HepG2 (cell line): ENCODE results near the gene ROM1. TPM values are rescaled to one million over a fixed set of nuclear protein-coding genes. Genes with fewer than 3 reads are reported as not detected.

ENCODE experiments used
- ATAC-seq: fragments of 200-7000 bp; cut with Tn5 transposase; 3 replicates; pipeline ENCODE4 v1.9.1; 2020; ENCODE audit warnings: mild to moderate bottlenecking, moderate library complexity
- BruUV-seq: library from RNA; stranded (reverse); fragments of 400-500 nt; replicated peaks from 2 replicates; lab custom pipeline; 2021; lab: Mats Ljungman, UMichigan
- CTCF ChIA-PET: fragments of 300-600 bp; formaldehyde crosslinking; extraction: SDS; loops from one replicate; lab custom pipeline; 2021; ENCODE audit warnings: low total read pairs, inconsistent platforms, low intra/inter-chr PET ratio; lab: Yijun Ruan, JAX
- POLR2A ChIA-PET: fragments of 350-600 bp; sonication (Branson Sonifier 250); formaldehyde crosslinking; loops from one replicate; lab custom pipeline; 2020; ENCODE audit warnings: antibody characterized with exemption, inconsistent platforms; lab: Yijun Ruan, JAX
- DNase-seq: peaks from one replicate; pipeline ENCODE4 v3.0.0-alpha.2; 2015; ENCODE audit warnings: low spot score
- FAIRE-seq: peaks from 3 replicates; lab custom pipeline; 2011; peaks lifted over from hg19 to GRCh38; lab: Jason Lieb, UNC
- H2AFZ ChIP-seq: one replicate; pipeline ENCODE4 v1.6.1; 2011; ENCODE audit warnings: low read length, inconsistent platforms
- H3K27ac ChIP-seq: fragments of 300-600 bp; 3 replicates; pipeline ENCODE4 v1.8.0; 2011; ENCODE audit warnings: mixed run types, mild to moderate bottlenecking, mixed read lengths, low read length, inconsistent platforms; ENCODE audit not compliant: insufficient read depth; ENCODE audit errors: extremely low read length
- H3K27me3 ChIP-seq, 2 experiments: fragments of 200-600 bp in 1 of 2; 2 replicates in 1 of 2; 3 replicates in 1 of 2; pipeline versions ENCODE4 v1.6.0 to v1.8.0; 2011; ENCODE audit warnings: low read length in 2 of 2, mild to moderate bottlenecking in 2 of 2, moderate library complexity in 2 of 2, inconsistent platforms in 1 of 2; ENCODE audit not compliant: insufficient read depth in 2 of 2, control insufficient read depth in 1 of 2
- H3K36me3 ChIP-seq, 2 experiments: fragments of 200-600 bp in 1 of 2; replicated peaks in 1 of 2; 2 replicates in 1 of 2; 3 replicates in 1 of 2; pipeline versions ENCODE4 v1.5.1 to v1.8.0; 2011; ENCODE audit warnings: low read length in 2 of 2, inconsistent platforms in 1 of 2; ENCODE audit not compliant: insufficient read depth in 2 of 2, control insufficient read depth in 1 of 2
- H3K4me1 ChIP-seq: 2 replicates; pipeline ENCODE4 v1.5.1; 2012; ENCODE audit warnings: low read length, inconsistent platforms; ENCODE audit not compliant: insufficient read depth
- H3K4me2 ChIP-seq: 2 replicates; pipeline ENCODE4 v1.6.0; 2011; ENCODE audit warnings: low read depth, low read length, inconsistent platforms
- H3K4me3 ChIP-seq, 3 experiments: fragments of 200-600 bp in 1 of 3; sonication (generic), shearing (Covaris generic) in 1 of 3; replicated peaks in 1 of 3; 2 replicates each; pipeline ENCODE4 v1.5.1; 2011 to 2016; ENCODE audit warnings: low read length in 3 of 3, inconsistent platforms in 2 of 3, low read depth in 2 of 3, mild to moderate bottlenecking in 2 of 3, control low read depth in 1 of 3, mixed read lengths in 1 of 3; ENCODE audit not compliant: insufficient read depth in 1 of 3
- H3K79me2 ChIP-seq: one replicate; pipeline ENCODE4 v1.6.1; 2011; ENCODE audit warnings: low read length, inconsistent platforms; ENCODE audit not compliant: insufficient read depth
- H3K9ac ChIP-seq: 2 replicates; pipeline ENCODE4 v1.6.0; 2011; ENCODE audit warnings: mild to moderate bottlenecking, low read depth, low read length, inconsistent platforms; ENCODE audit not compliant: insufficient read depth
- H3K9me3 ChIP-seq: 2 replicates; pipeline ENCODE4 v1.5.1; 2012; ENCODE audit warnings: mild to moderate bottlenecking, low read length
- H4K20me1 ChIP-seq: 2 replicates; pipeline ENCODE4 v1.6.0; 2011; ENCODE audit warnings: inconsistent platforms, mild to moderate bottlenecking, low read length, moderate library complexity; ENCODE audit not compliant: insufficient read depth
- ARNT ChIP-seq: fragments of 450-650 bp; IDR thresholded peaks from 2 replicates; pipeline ENCODE4 v1.6.1; 2017
- ATF2 ChIP-seq: sonication (generic); formaldehyde crosslinking; IDR thresholded peaks from 2 replicates; pipeline ENCODE4 v1.4.0; 2020; ENCODE audit warnings: missing genetic modification reagents
- BATF2 ChIP-seq: sonication (generic); formaldehyde crosslinking; IDR thresholded peaks from 2 replicates; pipeline ENCODE4 v1.8.0; 2022; ENCODE audit warnings: mild to moderate bottlenecking, missing genetic modification reagents, moderate library complexity
- GFI1 ChIP-seq: sonication (generic); formaldehyde crosslinking; IDR thresholded peaks from 2 replicates; pipeline ENCODE4 v1.5.0; 2020; ENCODE audit warnings: missing genetic modification reagents, mild to moderate bottlenecking, borderline replicate concordance
- HMGXB4 ChIP-seq, 2 experiments: sonication (generic) in 1 of 2; formaldehyde crosslinking in 1 of 2; IDR thresholded peaks; 2 replicates each; pipeline versions ENCODE4 v1.4.0 to v1.6.1; 2018 to 2020; ENCODE audit warnings: missing genetic modification reagents in 2 of 2, borderline replicate concordance in 1 of 2, low read depth in 1 of 2, mild to moderate bottlenecking in 1 of 2, missing biosample characterization in 1 of 2
- KAT2B ChIP-seq: fragments of 150-350 bp; IDR thresholded peaks from 2 replicates; pipeline ENCODE4 v1.6.1; 2014; ENCODE audit warnings: low read depth, low read length, borderline replicate concordance
- MAF1 ChIP-seq: sonication (generic); formaldehyde crosslinking; IDR thresholded peaks from 2 replicates; pipeline ENCODE4 v1.5.0; 2020; ENCODE audit warnings: missing genetic modification reagents, borderline replicate concordance
- PCBP1 ChIP-seq: fragments of 200-400 bp; formaldehyde crosslinking; IDR thresholded peaks from 2 replicates; pipeline ENCODE4 v1.6.1; 2017; ENCODE audit warnings: mild to moderate bottlenecking, low read depth, low read length, borderline replicate concordance
- PRPF4 ChIP-seq: fragments of 200-400 bp; formaldehyde crosslinking; IDR thresholded peaks from 2 replicates; pipeline ENCODE4 v1.6.1; 2016; ENCODE audit warnings: low read length, low read depth; ENCODE audit not compliant: poor library complexity, severe bottlenecking
- SAFB2 ChIP-seq: sonication (generic); formaldehyde crosslinking; IDR thresholded peaks from 2 replicates; pipeline ENCODE4 v1.5.1; 2020; ENCODE audit warnings: missing genetic modification reagents, low read depth, mild to moderate bottlenecking, borderline replicate concordance
- TIGD3 ChIP-seq: sonication (generic); formaldehyde crosslinking; IDR thresholded peaks from 2 replicates; pipeline ENCODE4 v1.5.1; 2020; ENCODE audit warnings: mild to moderate bottlenecking, missing genetic modification reagents, borderline replicate concordance
- YY1 ChIP-seq: IDR thresholded peaks from 2 replicates; pipeline ENCODE4 v1.6.1; 2011; ENCODE audit warnings: low read length, low read depth, moderate library complexity, mild to moderate bottlenecking; ENCODE audit not compliant: insufficient read depth, insufficient replicate concordance
- ZMYM4 ChIP-seq: sonication (generic); formaldehyde crosslinking; IDR thresholded peaks from 2 replicates; pipeline ENCODE4 v1.8.1; 2023; ENCODE audit warnings: mild to moderate bottlenecking, missing genetic modification reagents
- ZNF619 ChIP-seq: sonication (generic); formaldehyde crosslinking; IDR thresholded peaks from 2 replicates; pipeline ENCODE4 v1.4.0; 2020; ENCODE audit warnings: mild to moderate bottlenecking, missing genetic modification reagents
- ZNF670 ChIP-seq: sonication (generic); formaldehyde crosslinking; IDR thresholded peaks from 2 replicates; pipeline ENCODE4 v1.8.0; 2022; ENCODE audit warnings: mild to moderate bottlenecking, missing genetic modification reagents, borderline replicate concordance
- ZNF737 ChIP-seq: sonication (generic); formaldehyde crosslinking; IDR thresholded peaks from 2 replicates; pipeline ENCODE4 v1.5.0; 2020; ENCODE audit warnings: missing genetic modification reagents, mild to moderate bottlenecking, borderline replicate concordance
- ZNF772 ChIP-seq: sonication (generic); formaldehyde crosslinking; IDR thresholded peaks from 2 replicates; pipeline ENCODE4 v1.5.0; 2020; ENCODE audit warnings: mild to moderate bottlenecking, missing genetic modification reagents
- WGBS: methylation state at CpG from one replicate; pipeline ENCODE4 v1.1.6; 2017; ENCODE audit warnings: low lambda C conversion rate; 5-methylcytosine and 5-hydroxymethylcytosine counted together
- in situ Hi-C: cut with HindIII; loops from 2 replicates; pipeline ENCODE4 v1.10.0; 2017; ENCODE audit warnings: low pct_unique_long_range_greater_than_20kb; ENCODE audit not compliant: extremely low pct_ligation_motif_present
- intact Hi-C: fragments of 100-400 bp; cut with micrococcal nuclease; formaldehyde crosslinking; loops from one replicate; pipeline ENCODE4 v1.10.0; 2022; ENCODE audit not compliant: unreplicated experiment
- polyA plus RNA-seq, 8 experiments: library from polyadenylated mRNA; depleted of rRNA in 3 of 8; stranded (reverse) in 7 of 8; unstranded in 1 of 8; fragments of >200 nt; fragmentation: Illumina TruSeq in 4 of 8; extraction: Trizol in 4 of 8; gene quantifications; 2 replicates each; pipeline versions ENCODE4 v1.2.1 to v1.2.3, GENCODE V29; 2011 to 2016; ENCODE audit warnings: low read depth in 4 of 8, missing spikeins in 1 of 8, mixed read lengths in 1 of 8; ENCODE audit not compliant: insufficient read depth in 1 of 8
- total RNA-seq, 5 experiments: library from RNA; depleted of rRNA; stranded (reverse); fragments of >200 nt; fragmentation: Illumina TruSeq; extraction: Trizol; gene quantifications; 2 replicates each; pipeline ENCODE4 v1.2.3, GENCODE V29; 2016; ENCODE audit warnings: low read depth in 1 of 5

ROM1 gene
- total and polyA plus RNA-seq, 2 of the 13 experiments (the other 11 are each of a cell fraction or from before 2014, with no cell fraction given) = 1.2 to 2.4 TPM

- POLR2A ChIA-PET = interaction anchor here (0.7 to 3.8 kb wide), 23 partner anchors 10 to 280 kb away, joined by 3 to 137 read pairs (median 6); partner anchors contain the start of genes AHNAK, B3GAT3, C11orf98 and CSKMT
- CTCF ChIA-PET = no interaction called here
- H3K27ac ChIP-seq = peak within 1 kb of the TSS; percentile 88
- intact Hi-C loops (no loop called here), in situ Hi-C loops (no loop called here)
- no peaks in the 10 kb centered on the region for H4K20me1 ChIP-seq
- no peaks in the 10 kb centered on the region; a peak in 1 of 5 replicates for H3K27me3 ChIP-seq
- peaks cover 33% of the 10 kb centered on the region for H3K79me2 ChIP-seq
- under 1% methylated on average over 14 of the region's 83 CpGs for WGBS
- H3K4me1 ChIP-seq = peaks cover 43% of the 10 kb centered on the region
- ATAC-seq (peak; percentile 93), FAIRE-seq (peak; percentile 81), DNase-seq (peak; percentile 94)
- peak within 1 kb of the TSS; percentile 91 to 94 (median 94) for H3K4me3 ChIP-seq
- H3K4me2 ChIP-seq = peak within 1 kb of the TSS; percentile 97
- BruUV-seq = TSS peak; percentile 80
- H3K9ac ChIP-seq = peak within 1 kb of the TSS; percentile 99
- H3K9me3 ChIP-seq = no peaks in the 10 kb centered on the region
- no peak within 1 kb of the TSS for H2AFZ ChIP-seq
- peaks cover 10 to 21% of the 10 kb centered on the region in 2 experiments; a peak in 4 of 5 replicates for H3K36me3 ChIP-seq
- TF ChIP-seq HMGXB4 (CRISPR knock-in tag; IDR thresholded peaks at IDR 0.05; ENCODE audit: borderline replicate concordance in 1 of 2, low read depth in 1 of 2) (peak in 1 of 2 experiments; percentile 74; a peak in 2 of 4 replicates), ZNF670 (CRISPR knock-in tag) (no peak), ARNT (no peak), YY1 (no peak), BATF2 (CRISPR knock-in tag) (peak; percentile 84), ZNF772 (CRISPR knock-in tag) (0 out of 2 replicates have a peak, but pooled peaks have one; percentile 14), KAT2B (no peak), ZNF737 (CRISPR knock-in tag) (no peak), ZMYM4 (CRISPR knock-in tag) (peak; percentile 51; the same call in 1 of the 2 replicates), TIGD3 (CRISPR knock-in tag) (0 out of 2 replicates have a peak, but pooled peaks have one; percentile 56), ZNF619 (CRISPR knock-in tag) (0 out of 2 replicates have a peak, but pooled peaks have one; percentile 35), GFI1 (CRISPR knock-in tag) (no peak; the same call in 1 of the 2 replicates), ATF2 (CRISPR knock-in tag) (no peak), PCBP1 (no peak), PRPF4 (no peak), MAF1 (CRISPR knock-in tag) (no peak), SAFB2 (peak; percentile 93)
Measured at GRCh38 chr11:62601372-62602140, 11.5 kb upstream of the ROM1 start, which contains the start of gene MTA2. Gene MTA2, minus strand, starts transcription at chr11:62601865. Its CDS starts 415 bp downstream, at chr11:62601450.
